RWPE2 (cell line): ENCODE data around the gene STX12.

Experiments
- ATAC-seq: fragments of 200-7000 bp; cut with Tn5 transposase; 3 replicates; pipeline ENCODE4 v1.9.1; 2021; ENCODE audit warnings: low read depth
- DNase-seq: peaks from one replicate; pipeline ENCODE4 v3.0.0-alpha.2; 2020; ENCODE audit warnings: low spot score
- H3K27ac ChIP-seq: fragments of 450-650 bp; 2 replicates; pipeline ENCODE4 v1.5.1; 2017; ENCODE audit warnings: mild to moderate bottlenecking; ENCODE audit not compliant: poor library complexity, severe bottlenecking
- H3K27me3 ChIP-seq: fragments of 250-450 bp; sonication (Bioruptor Pico); 2 replicates; pipeline ENCODE4 v1.5.1; 2021; ENCODE audit warnings: mild to moderate bottlenecking, moderate library complexity; ENCODE audit not compliant: insufficient read depth, poor library complexity, severe bottlenecking
- H3K36me3 ChIP-seq: fragments of 250-450 bp; sonication (Bioruptor Pico); 2 replicates; pipeline ENCODE4 v1.5.1; 2020; ENCODE audit warnings: low read depth, mild to moderate bottlenecking, moderate library complexity
- H3K4me1 ChIP-seq: fragments of 250-450 bp; sonication (Bioruptor Pico); 2 replicates; pipeline ENCODE4 v1.5.1; 2021; ENCODE audit warnings: mild to moderate bottlenecking, moderate library complexity; ENCODE audit not compliant: insufficient read depth, poor library complexity, severe bottlenecking
- H3K4me3 ChIP-seq: fragments of 250-450 bp; sonication (Bioruptor Pico); 2 replicates; pipeline ENCODE4 v1.5.1; 2021; ENCODE audit warnings: mild to moderate bottlenecking, moderate library complexity; ENCODE audit not compliant: severe bottlenecking
- H3K9me3 ChIP-seq: fragments of 250-450 bp; sonication (Bioruptor Pico); 2 replicates; pipeline ENCODE4 v1.5.1; 2021; ENCODE audit warnings: mild to moderate bottlenecking, moderate library complexity; ENCODE audit not compliant: severe bottlenecking
- CTCF ChIP-seq: fragments of 450-650 bp; IDR thresholded peaks from one replicate; pipeline ENCODE4 v1.5.1; 2017; ENCODE audit warnings: mild to moderate bottlenecking, moderate library complexity; ENCODE audit not compliant: poor library complexity, severe bottlenecking

The STX12 gene

DNA sequence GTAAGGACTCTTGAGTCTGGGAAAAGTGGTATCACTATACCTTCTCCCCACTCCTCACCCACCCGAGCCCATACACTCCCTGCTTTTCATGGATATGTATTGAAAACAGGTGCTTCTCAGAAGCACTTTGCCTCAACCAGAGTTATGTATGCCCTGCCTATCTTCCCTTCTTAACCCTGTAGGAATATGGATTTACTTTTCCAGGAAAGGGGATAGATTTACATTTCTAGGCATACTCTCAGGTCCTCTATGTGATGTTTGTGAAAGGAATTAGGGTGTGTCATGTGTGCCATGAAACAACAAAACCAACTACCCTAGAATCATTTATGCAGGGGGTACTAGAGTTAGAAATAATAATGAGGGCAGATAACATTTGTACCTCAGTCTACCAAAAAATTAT lies 11.0 kb upstream of the STX12 start:
- no peaks in the 10 kb centered on the region for H3K9me3 ChIP-seq
- no peak for DNase-seq
- H3K27ac ChIP-seq: no peak overlapping the region
- H3K4me3 ChIP-seq: no peak overlapping the region
- ATAC-seq: no peak
- H3K27me3 ChIP-seq: no peaks in the 10 kb centered on the region
- H3K36me3 ChIP-seq: peaks cover 14% of the 10 kb centered on the region
- no peaks in the 10 kb centered on the region for H3K4me1 ChIP-seq
- TF ChIP-seq CTCF: no peak

GRCh38 chr1:27763358-27763757 lies 9.7 kb upstream of the STX12 start:
- Histone ChIP-seq H3K4me1 (no peaks in the 10 kb centered on the region), H3K27me3 (no peaks in the 10 kb centered on the region), H3K9me3 (no peaks in the 10 kb centered on the region), H3K27ac (no peak overlapping the region), H3K4me3 (no peak overlapping the region), H3K36me3 (peaks cover 14% of the 10 kb centered on the region)
- DNase-seq: no peak
- no peak for TF ChIP-seq CTCF
- ATAC-seq: no peak

DNA sequence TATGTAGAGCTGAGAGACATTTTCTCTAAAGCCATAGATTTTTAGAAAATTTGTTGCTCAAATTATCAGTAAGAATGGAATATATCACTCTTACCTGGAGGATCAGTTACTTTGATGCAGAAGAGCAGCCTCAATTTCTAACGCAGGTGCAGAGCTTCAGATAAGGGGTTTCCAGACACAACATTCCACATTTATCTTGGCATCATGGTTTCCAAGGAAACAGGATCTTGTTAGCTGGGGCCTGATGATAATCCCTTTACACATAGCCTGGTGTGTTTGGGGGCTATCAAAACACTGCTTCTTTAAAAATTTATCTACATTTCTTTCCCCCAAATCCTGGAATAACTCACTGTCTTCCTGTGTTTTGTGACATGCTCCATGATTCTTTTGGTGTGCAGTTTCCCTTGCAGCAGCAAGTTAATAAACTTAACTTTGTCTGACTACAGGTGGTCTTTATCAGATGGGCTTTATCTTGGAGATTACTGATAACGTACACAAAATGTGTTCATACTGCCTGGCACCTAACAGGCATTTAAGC lies 2.7 kb upstream of the STX12 start:
- ATAC-seq: no peak
- TF ChIP-seq CTCF: no peak
- no peak overlapping the region for H3K27ac ChIP-seq
- H3K4me1 ChIP-seq: peaks cover 11% of the 10 kb centered on the region
- no peaks in the 10 kb centered on the region for H3K36me3 ChIP-seq
- no peak for DNase-seq
- no peaks in the 10 kb centered on the region for H3K27me3 ChIP-seq
- H3K9me3 ChIP-seq: no peaks in the 10 kb centered on the region
- no peak overlapping the region for H3K4me3 ChIP-seq

DNA sequence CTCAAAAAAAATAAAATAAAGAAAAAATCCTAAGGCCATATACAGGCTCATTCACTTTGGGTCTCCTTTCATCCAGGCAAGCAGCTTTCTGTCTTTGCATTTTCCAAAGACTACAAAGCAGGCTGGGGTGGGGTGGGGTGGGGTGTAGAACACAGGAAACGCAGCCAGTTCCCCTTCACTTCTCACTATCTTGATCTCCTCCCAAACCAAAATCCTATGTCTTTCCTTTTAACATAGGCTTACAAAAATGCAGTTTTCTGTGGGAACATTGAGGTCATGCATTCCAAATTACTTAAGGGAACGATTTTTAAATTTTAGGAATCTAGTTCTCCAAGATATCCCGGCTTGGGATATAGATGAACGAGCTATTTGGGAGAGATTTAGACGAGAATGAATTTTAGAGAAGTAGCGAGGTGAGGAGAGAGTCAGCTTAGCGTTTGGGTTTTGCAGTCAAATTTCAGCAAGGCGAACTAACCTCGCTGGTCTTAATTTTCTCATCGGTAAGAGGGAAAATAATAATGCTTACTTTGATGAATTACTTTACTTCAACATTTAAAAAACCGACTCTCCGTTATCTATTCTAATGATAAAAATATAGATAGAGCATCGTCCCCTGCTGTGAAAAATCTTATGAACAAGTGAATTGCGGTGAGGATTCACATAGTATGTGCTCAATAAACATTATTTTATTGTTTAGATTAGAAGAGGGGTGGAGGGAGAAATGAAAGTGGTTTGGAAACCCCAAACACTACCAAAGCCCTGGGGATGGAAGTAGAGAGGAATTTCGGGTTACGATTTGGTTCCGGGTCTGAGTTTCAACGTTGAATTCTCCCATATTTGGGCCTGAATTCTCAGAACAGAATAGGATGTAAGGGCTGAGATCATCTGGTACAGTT lies 735 bp upstream of the STX12 start:
- Histone ChIP-seq H3K9me3 (no peaks in the 10 kb centered on the region), H3K27me3 (no peaks in the 10 kb centered on the region), H3K4me1 (peaks cover 13% of the 10 kb centered on the region), H3K27ac (peak overlapping the region; percentile 41), H3K36me3 (no peaks in the 10 kb centered on the region; the same call in 1 of the 2 replicates), H3K4me3 (peak overlapping the region; percentile 88)
- no peak for TF ChIP-seq CTCF
- ATAC-seq (no peak), DNase-seq (no peak)

DNA sequence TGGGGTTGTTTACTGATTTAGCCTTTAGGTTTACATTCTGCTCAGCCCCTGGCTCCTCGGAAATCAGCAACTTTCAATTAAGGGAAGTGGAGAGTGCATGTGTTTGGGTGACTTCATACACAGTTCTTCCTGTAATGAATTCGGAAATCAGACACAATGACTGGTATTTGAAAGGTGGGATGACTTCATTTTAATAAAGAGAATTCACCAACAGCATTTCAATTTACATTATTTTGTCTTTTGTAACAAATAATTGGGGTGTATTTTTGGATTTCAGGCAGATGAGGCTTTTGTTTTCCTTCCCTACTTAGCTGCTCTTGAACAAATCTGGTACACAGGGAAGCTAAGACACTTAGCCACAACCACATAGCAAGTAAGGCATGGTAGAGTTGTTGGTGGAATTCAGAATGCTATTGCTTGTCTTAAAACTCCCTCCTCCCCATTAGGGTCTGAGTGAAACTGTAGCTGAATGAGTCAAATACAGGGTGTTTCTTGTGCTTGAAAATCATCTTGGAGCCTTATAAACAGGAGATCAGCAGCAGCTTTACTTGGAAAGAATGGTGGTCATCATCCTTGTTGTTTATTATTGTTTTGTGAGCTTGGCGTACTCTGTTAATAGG lies 917 bp downstream of the STX12 start:
- no peak for DNase-seq
- no peaks in the 10 kb centered on the region for H3K27me3 ChIP-seq
- peak overlapping the region; percentile 41 for H3K27ac ChIP-seq
- peak overlapping the region; percentile 88 for H3K4me3 ChIP-seq
- no peak for ATAC-seq
- H3K4me1 ChIP-seq: peaks cover 13% of the 10 kb centered on the region
- no peaks in the 10 kb centered on the region; the same call in 1 of the 2 replicates for H3K36me3 ChIP-seq
- no peaks in the 10 kb centered on the region for H3K9me3 ChIP-seq
- no peak for TF ChIP-seq CTCF
